HepG2 (cell line): Measurements from ENCODE around the gene NAGS. TPM values are rescaled to one million over a fixed set of nuclear protein-coding genes. Genes with fewer than 3 reads are reported as not detected.

Experiments
- CAMTA2 ChIP-seq: sonication (generic); formaldehyde crosslinking; IDR thresholded peaks from 2 replicates; pipeline ENCODE4 v1.4.0; 2020; ENCODE audit warnings: mild to moderate bottlenecking, missing genetic modification reagents, borderline replicate concordance
- FUBP1 ChIP-seq: sonication (generic); formaldehyde crosslinking; IDR thresholded peaks from 2 replicates; pipeline ENCODE4 v1.5.1; 2020; ENCODE audit warnings: missing genetic modification reagents, mild to moderate bottlenecking, borderline replicate concordance
- IRF9 ChIP-seq: sonication (generic); formaldehyde crosslinking; IDR thresholded peaks from 2 replicates; pipeline ENCODE4 v1.8.0; 2022; ENCODE audit warnings: missing genetic modification reagents, mild to moderate bottlenecking, borderline replicate concordance
- KLF13 ChIP-seq: sonication (generic); formaldehyde crosslinking; IDR thresholded peaks from 2 replicates; pipeline ENCODE4 v1.4.0; 2020; ENCODE audit warnings: mild to moderate bottlenecking, missing genetic modification reagents
- PRDM10 ChIP-seq: sonication (generic); formaldehyde crosslinking; IDR thresholded peaks from 2 replicates; pipeline ENCODE4 v1.4.0; 2020; ENCODE audit warnings: low read depth, missing genetic modification reagents
- RFXAP ChIP-seq: sonication (generic); formaldehyde crosslinking; IDR thresholded peaks from 2 replicates; pipeline ENCODE4 v1.4.0; 2020; ENCODE audit warnings: missing genetic modification reagents, borderline replicate concordance
- SMAD3 ChIP-seq: sonication (generic); formaldehyde crosslinking; IDR thresholded peaks from 2 replicates; pipeline ENCODE4 v1.4.0; 2020; ENCODE audit warnings: missing genetic modification reagents
- SMAD9 ChIP-seq: sonication (generic); formaldehyde crosslinking; IDR thresholded peaks from 2 replicates; pipeline ENCODE4 v1.5.1; 2020; ENCODE audit warnings: mild to moderate bottlenecking, missing genetic modification reagents
- USF2 ChIP-seq, 2 experiments: sonication (generic) in 1 of 2; formaldehyde crosslinking in 1 of 2; IDR thresholded peaks; 2 replicates each; pipeline versions ENCODE4 v1.5.1 to v1.6.1; 2011 to 2020; ENCODE audit warnings: borderline replicate concordance in 1 of 2, low read depth in 1 of 2, low read length in 1 of 2, mild to moderate bottlenecking in 1 of 2, missing genetic modification reagents in 1 of 2, moderate library complexity in 1 of 2
- YEATS2 ChIP-seq: sonication (generic); formaldehyde crosslinking; IDR thresholded peaks from 2 replicates; pipeline ENCODE4 v1.4.0; 2020; ENCODE audit warnings: missing genetic modification reagents, borderline replicate concordance
- ZNF281 ChIP-seq: sonication (generic); formaldehyde crosslinking; IDR thresholded peaks from 2 replicates; pipeline ENCODE4 v1.4.0; 2020; ENCODE audit warnings: missing genetic modification reagents, borderline replicate concordance
- ZNF503 ChIP-seq: sonication (generic); formaldehyde crosslinking; IDR thresholded peaks from 2 replicates; pipeline ENCODE4 v1.4.0; 2020; ENCODE audit warnings: missing genetic modification reagents
- ZNF720 ChIP-seq: sonication (generic); formaldehyde crosslinking; IDR thresholded peaks from 2 replicates; pipeline ENCODE4 v1.4.0; 2020; ENCODE audit warnings: missing genetic modification reagents
- ZNF788 ChIP-seq: sonication (generic); formaldehyde crosslinking; IDR thresholded peaks from 2 replicates; pipeline ENCODE4 v1.5.0; 2020; ENCODE audit warnings: mild to moderate bottlenecking, missing genetic modification reagents, borderline replicate concordance
- polyA plus RNA-seq, 8 experiments: library from polyadenylated mRNA; depleted of rRNA in 3 of 8; stranded (reverse) in 7 of 8; unstranded in 1 of 8; fragments of >200 nt; fragmentation: Illumina TruSeq in 4 of 8; extraction: Trizol in 4 of 8; gene quantifications; 2 replicates each; pipeline versions ENCODE4 v1.2.1 to v1.2.3, GENCODE V29; 2011 to 2016; ENCODE audit warnings: low read depth in 4 of 8, missing spikeins in 1 of 8, mixed read lengths in 1 of 8; ENCODE audit not compliant: insufficient read depth in 1 of 8
- total RNA-seq, 5 experiments: library from RNA; depleted of rRNA; stranded (reverse); fragments of >200 nt; fragmentation: Illumina TruSeq; extraction: Trizol; gene quantifications; 2 replicates each; pipeline ENCODE4 v1.2.3, GENCODE V29; 2016; ENCODE audit warnings: low read depth in 1 of 5

NAGS gene
- total and polyA plus RNA-seq, 2 of the 13 experiments (the other 11 are each of a cell fraction or from before 2014, with no cell fraction given): 4.3 to 5.1 TPM

GRCh38 chr17:43999024-43999423 is 5.4 kb upstream of the NAGS start (continued):
- TF ChIP-seq IRF9 (CRISPR knock-in tag): no peak
- no peak for TF ChIP-seq ZNF788 (CRISPR knock-in tag)
- TF ChIP-seq ZNF720 (CRISPR knock-in tag): no peak
- TF ChIP-seq CAMTA2 (CRISPR knock-in tag): no peak
- no peak for TF ChIP-seq KLF13
- TF ChIP-seq SMAD3: no peak
- TF ChIP-seq SMAD9 (CRISPR knock-in tag): no peak
- TF ChIP-seq USF2 (IDR thresholded peaks at IDR 0.05; ENCODE audit: low read depth, low read length): no peak
- TF ChIP-seq USF2 (CRISPR knock-in tag; IDR thresholded peaks at IDR 0.05; ENCODE audit: borderline replicate concordance): no peak
- TF ChIP-seq PRDM10: no peak
- no peak for TF ChIP-seq RFXAP
- TF ChIP-seq YEATS2: no peak
- TF ChIP-seq ZNF503 (CRISPR knock-in tag): no peak
- no peak for TF ChIP-seq FUBP1 (CRISPR knock-in tag)
- TF ChIP-seq ZNF281 (CRISPR knock-in tag): peak; percentile 62; the same call in 1 of the 2 replicates
